HepG2 (cell line): ENCODE data around the gene SF3A2. TPM values are rescaled to one million over a fixed set of nuclear protein-coding genes. Genes with fewer than 3 reads are reported as not detected.

Source experiments
- AGO2 ChIP-seq: fragments of 200-400 bp; formaldehyde crosslinking; optimal IDR thresholded peaks from 2 replicates; pipeline ENCODE3; 2017; ENCODE audit warnings: mild to moderate bottlenecking, low read depth, low read length, moderate library complexity
- CEBPG ChIP-seq: IDR thresholded peaks from 2 replicates; pipeline ENCODE4 v1.6.1; 2016
- FOSL1 ChIP-seq: sonication (generic); formaldehyde crosslinking; IDR thresholded peaks from 2 replicates; pipeline ENCODE4 v1.9.0; 2021; ENCODE audit warnings: missing genetic modification reagents, borderline replicate concordance
- MTF2 ChIP-seq: sonication (generic); formaldehyde crosslinking; IDR thresholded peaks from 2 replicates; pipeline ENCODE4 v1.5.0; 2020; ENCODE audit warnings: missing genetic modification reagents, borderline replicate concordance
- POLR2AphosphoS2 ChIP-seq: IDR thresholded peaks from 2 replicates; pipeline ENCODE4 v1.6.1; 2011; ENCODE audit warnings: low read depth, low read length, improper control_type of control experiment
- SMYD3 ChIP-seq: sonication (generic); formaldehyde crosslinking; IDR thresholded peaks from 2 replicates; pipeline ENCODE4 v1.8.1; 2023; ENCODE audit warnings: mild to moderate bottlenecking, missing genetic modification reagents
- TAF15 ChIP-seq: fragments of 200-400 bp; formaldehyde crosslinking; IDR thresholded peaks from one replicate; pipeline ENCODE4 v1.6.1; 2018; ENCODE audit warnings: mild to moderate bottlenecking, low read depth, low read length; ENCODE audit not compliant: poor library complexity, severe bottlenecking
- ZC3H4 ChIP-seq: sonication (generic); formaldehyde crosslinking; IDR thresholded peaks from 2 replicates; pipeline ENCODE4 v1.4.0; 2020; ENCODE audit warnings: missing genetic modification reagents, borderline replicate concordance
- ZFAT ChIP-seq: sonication (generic); formaldehyde crosslinking; conservative IDR thresholded peaks from 2 replicates; pipeline ENCODE4 v1.8.1; 2023; ENCODE audit warnings: missing genetic modification reagents, inconsistent platforms
- ZNF232 ChIP-seq: sonication (generic); formaldehyde crosslinking; IDR thresholded peaks from 2 replicates; pipeline ENCODE4 v1.4.0; 2020; ENCODE audit warnings: missing genetic modification reagents, borderline replicate concordance
- ZNF572 ChIP-seq: sonication (generic); formaldehyde crosslinking; IDR thresholded peaks from 2 replicates; pipeline ENCODE4 v1.5.1; 2020; ENCODE audit warnings: mild to moderate bottlenecking, missing genetic modification reagents
- ZNF670 ChIP-seq: sonication (generic); formaldehyde crosslinking; IDR thresholded peaks from 2 replicates; pipeline ENCODE4 v1.8.0; 2022; ENCODE audit warnings: mild to moderate bottlenecking, missing genetic modification reagents, borderline replicate concordance
- ZNF768 ChIP-seq: sonication (generic); formaldehyde crosslinking; IDR thresholded peaks from 2 replicates; pipeline ENCODE4 v1.4.0; 2020; ENCODE audit warnings: missing genetic modification reagents
- ZNF782 ChIP-seq: sonication (generic); formaldehyde crosslinking; IDR thresholded peaks from 2 replicates; pipeline ENCODE4 v1.4.0; 2020; ENCODE audit warnings: missing genetic modification reagents, mild to moderate bottlenecking, borderline replicate concordance
- ZNF841 ChIP-seq: sonication (generic); formaldehyde crosslinking; IDR thresholded peaks from 2 replicates; pipeline ENCODE4 v1.8.1; 2023; ENCODE audit warnings: missing genetic modification reagents, borderline replicate concordance
- ZSCAN29 ChIP-seq: sonication (generic); formaldehyde crosslinking; conservative IDR thresholded peaks from 2 replicates; pipeline ENCODE4 v1.4.0; 2020; ENCODE audit warnings: mild to moderate bottlenecking, missing genetic modification reagents
- polyA plus RNA-seq, 8 experiments: library from polyadenylated mRNA; depleted of rRNA in 3 of 8; stranded (reverse) in 7 of 8; unstranded in 1 of 8; fragments of >200 nt; fragmentation: Illumina TruSeq in 4 of 8; extraction: Trizol in 4 of 8; gene quantifications; 2 replicates each; pipeline versions ENCODE4 v1.2.1 to v1.2.3, GENCODE V29; 2011 to 2016; ENCODE audit warnings: low read depth in 4 of 8, missing spikeins in 1 of 8, mixed read lengths in 1 of 8; ENCODE audit not compliant: insufficient read depth in 1 of 8
- total RNA-seq, 5 experiments: library from RNA; depleted of rRNA; stranded (reverse); fragments of >200 nt; fragmentation: Illumina TruSeq; extraction: Trizol; gene quantifications; 2 replicates each; pipeline ENCODE4 v1.2.3, GENCODE V29; 2016; ENCODE audit warnings: low read depth in 1 of 5
- TF ChIP-seq, protein P1 (sequence below): sonication (generic); formaldehyde crosslinking; IDR thresholded peaks from 2 replicates; pipeline ENCODE4 v1.5.0; 2020; ENCODE audit warnings: missing genetic modification reagents
- TF ChIP-seq, protein P2 (sequence below): sonication (generic); formaldehyde crosslinking; IDR thresholded peaks from 2 replicates; pipeline ENCODE4 v1.5.1; 2020; ENCODE audit warnings: mild to moderate bottlenecking, moderate library complexity, missing genetic modification reagents
- TF ChIP-seq, protein P3 (sequence below): sonication (generic); formaldehyde crosslinking; IDR thresholded peaks from 2 replicates; pipeline ENCODE4 v1.8.0; 2022; ENCODE audit warnings: mild to moderate bottlenecking, missing genetic modification reagents; ENCODE audit not compliant: insufficient replicate concordance
- TF ChIP-seq, protein P4 (sequence below): sonication (generic); formaldehyde crosslinking; IDR thresholded peaks from 2 replicates; pipeline ENCODE4 v1.8.1; 2023; ENCODE audit warnings: mild to moderate bottlenecking, moderate library complexity, missing genetic modification reagents
- TF ChIP-seq, protein P5 (sequence below): sonication (generic); formaldehyde crosslinking; IDR thresholded peaks from 2 replicates; pipeline ENCODE4 v1.4.0; 2020; ENCODE audit warnings: mild to moderate bottlenecking, low read depth, missing genetic modification reagents
- TF ChIP-seq, protein P6 (sequence below): sonication (generic); formaldehyde crosslinking; conservative IDR thresholded peaks from 2 replicates; pipeline ENCODE4 v1.4.0; 2020; ENCODE audit warnings: missing genetic modification reagents

Gene SF3A2
- total and polyA plus RNA-seq, 2 of the 13 experiments (the other 11 are each of a cell fraction or from before 2014, with no cell fraction given): 8.6 to 8.8 TPM

DNA sequence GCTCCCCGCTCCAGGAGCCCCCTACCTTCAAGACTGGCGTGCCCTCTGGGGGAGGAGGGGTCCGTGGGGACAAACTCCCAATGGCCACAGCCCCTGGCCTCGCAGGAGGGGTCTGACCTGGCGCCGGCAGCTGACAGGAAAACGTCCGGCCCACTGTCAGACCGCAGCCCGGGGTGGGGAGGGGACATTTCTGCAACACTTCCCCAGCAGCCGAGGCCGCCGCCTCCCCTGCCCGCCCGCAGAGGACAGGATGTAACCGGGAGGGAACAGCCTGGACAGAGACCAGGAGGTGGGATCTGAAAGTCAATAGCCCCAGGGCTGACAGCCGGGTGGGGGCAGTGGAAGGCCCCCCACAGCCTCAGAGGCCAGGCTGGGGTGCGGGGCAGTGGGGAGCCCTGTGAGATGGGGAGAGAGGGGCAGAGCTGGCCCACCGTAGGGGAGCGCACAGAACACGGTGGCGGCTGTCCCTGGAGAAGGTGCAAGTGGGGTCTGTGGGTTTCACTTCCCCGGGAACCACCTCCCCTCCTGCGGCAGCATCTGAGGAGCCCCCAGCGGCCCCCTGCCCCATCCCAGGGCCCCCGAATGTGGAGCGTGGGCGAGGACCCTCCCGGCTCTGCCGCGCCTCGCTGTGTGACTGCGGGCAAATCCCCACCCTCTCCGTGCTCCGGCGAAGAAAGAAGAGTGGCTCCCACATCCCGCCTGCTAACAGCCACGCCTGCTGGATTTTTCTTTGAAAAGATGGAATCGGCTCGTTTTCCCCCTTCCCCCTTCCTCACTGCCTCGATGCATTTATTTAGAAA, 45.6 kb downstream of the SF3A2 start, which contains the start of gene PEAK3 (continued):
- TF ChIP-seq, protein P1, sequence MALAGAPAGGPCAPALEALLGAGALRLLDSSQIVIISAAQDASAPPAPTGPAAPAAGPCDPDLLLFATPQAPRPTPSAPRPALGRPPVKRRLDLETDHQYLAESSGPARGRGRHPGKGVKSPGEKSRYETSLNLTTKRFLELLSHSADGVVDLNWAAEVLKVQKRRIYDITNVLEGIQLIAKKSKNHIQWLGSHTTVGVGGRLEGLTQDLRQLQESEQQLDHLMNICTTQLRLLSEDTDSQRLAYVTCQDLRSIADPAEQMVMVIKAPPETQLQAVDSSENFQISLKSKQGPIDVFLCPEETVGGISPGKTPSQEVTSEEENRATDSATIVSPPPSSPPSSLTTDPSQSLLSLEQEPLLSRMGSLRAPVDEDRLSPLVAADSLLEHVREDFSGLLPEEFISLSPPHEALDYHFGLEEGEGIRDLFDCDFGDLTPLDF (CRISPR knock-in tag): no peak
- TF ChIP-seq, protein P2, sequence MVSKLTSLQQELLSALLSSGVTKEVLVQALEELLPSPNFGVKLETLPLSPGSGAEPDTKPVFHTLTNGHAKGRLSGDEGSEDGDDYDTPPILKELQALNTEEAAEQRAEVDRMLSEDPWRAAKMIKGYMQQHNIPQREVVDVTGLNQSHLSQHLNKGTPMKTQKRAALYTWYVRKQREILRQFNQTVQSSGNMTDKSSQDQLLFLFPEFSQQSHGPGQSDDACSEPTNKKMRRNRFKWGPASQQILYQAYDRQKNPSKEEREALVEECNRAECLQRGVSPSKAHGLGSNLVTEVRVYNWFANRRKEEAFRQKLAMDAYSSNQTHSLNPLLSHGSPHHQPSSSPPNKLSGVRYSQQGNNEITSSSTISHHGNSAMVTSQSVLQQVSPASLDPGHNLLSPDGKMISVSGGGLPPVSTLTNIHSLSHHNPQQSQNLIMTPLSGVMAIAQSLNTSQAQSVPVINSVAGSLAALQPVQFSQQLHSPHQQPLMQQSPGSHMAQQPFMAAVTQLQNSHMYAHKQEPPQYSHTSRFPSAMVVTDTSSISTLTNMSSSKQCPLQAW (CRISPR knock-in tag): peak; percentile 37; the same call in 1 of the 2 replicates
- TF ChIP-seq ZNF232 (CRISPR knock-in tag) (no peak), ZNF768 (CRISPR knock-in tag) (peak; percentile 89), ZNF572 (CRISPR knock-in tag) (no peak), AGO2 (no peak), ZSCAN29 (no peak), SMYD3 (no peak), ZNF841 (no peak), ZNF670 (no peak), ZNF782 (CRISPR knock-in tag) (no peak), ZFAT (CRISPR knock-in tag) (no peak), ZC3H4 (CRISPR knock-in tag) (no peak), CEBPG (CRISPR knock-in tag) (no peak), FOSL1 (no peak), MTF2 (CRISPR knock-in tag) (no peak), TAF15 (no peak), POLR2AphosphoS2 (0 out of 2 replicates have a peak, but pooled peaks have one; percentile 23)
- TF ChIP-seq, protein P3, sequence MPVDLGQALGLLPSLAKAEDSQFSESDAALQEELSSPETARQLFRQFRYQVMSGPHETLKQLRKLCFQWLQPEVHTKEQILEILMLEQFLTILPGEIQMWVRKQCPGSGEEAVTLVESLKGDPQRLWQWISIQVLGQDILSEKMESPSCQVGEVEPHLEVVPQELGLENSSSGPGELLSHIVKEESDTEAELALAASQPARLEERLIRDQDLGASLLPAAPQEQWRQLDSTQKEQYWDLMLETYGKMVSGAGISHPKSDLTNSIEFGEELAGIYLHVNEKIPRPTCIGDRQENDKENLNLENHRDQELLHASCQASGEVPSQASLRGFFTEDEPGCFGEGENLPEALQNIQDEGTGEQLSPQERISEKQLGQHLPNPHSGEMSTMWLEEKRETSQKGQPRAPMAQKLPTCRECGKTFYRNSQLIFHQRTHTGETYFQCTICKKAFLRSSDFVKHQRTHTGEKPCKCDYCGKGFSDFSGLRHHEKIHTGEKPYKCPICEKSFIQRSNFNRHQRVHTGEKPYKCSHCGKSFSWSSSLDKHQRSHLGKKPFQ (CRISPR knock-in tag): peak; percentile 55
- TF ChIP-seq, protein P4, sequence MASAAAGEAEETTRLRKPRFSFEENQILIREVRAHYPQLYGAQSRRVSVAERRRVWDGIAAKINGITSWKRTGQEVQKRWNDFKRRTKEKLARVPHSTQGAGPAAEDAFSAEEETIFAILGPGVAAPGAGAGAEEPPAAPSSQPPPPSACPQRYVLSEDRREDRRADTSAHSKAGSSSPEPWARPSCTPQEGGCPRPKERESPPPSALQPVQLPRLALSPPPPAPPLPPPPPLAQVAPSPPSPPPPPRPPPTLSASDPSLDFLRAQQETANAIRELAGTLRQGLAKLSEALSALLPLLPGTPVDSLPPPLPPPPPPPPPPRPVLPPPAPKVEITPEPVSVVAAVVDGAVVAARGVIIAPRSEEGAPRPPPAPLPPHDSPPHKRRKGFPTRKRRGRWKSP (CRISPR knock-in tag): no peak
- TF ChIP-seq, protein P5, sequence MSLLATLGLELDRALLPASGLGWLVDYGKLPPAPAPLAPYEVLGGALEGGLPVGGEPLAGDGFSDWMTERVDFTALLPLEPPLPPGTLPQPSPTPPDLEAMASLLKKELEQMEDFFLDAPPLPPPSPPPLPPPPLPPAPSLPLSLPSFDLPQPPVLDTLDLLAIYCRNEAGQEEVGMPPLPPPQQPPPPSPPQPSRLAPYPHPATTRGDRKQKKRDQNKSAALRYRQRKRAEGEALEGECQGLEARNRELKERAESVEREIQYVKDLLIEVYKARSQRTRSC (CRISPR knock-in tag): no peak
- TF ChIP-seq, protein P6, sequence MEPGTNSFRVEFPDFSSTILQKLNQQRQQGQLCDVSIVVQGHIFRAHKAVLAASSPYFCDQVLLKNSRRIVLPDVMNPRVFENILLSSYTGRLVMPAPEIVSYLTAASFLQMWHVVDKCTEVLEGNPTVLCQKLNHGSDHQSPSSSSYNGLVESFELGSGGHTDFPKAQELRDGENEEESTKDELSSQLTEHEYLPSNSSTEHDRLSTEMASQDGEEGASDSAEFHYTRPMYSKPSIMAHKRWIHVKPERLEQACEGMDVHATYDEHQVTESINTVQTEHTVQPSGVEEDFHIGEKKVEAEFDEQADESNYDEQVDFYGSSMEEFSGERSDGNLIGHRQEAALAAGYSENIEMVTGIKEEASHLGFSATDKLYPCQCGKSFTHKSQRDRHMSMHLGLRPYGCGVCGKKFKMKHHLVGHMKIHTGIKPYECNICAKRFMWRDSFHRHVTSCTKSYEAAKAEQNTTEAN (CRISPR knock-in tag): no peak
